HG03159 (cell line): ENCODE results near the gene ATXN1.

Source experiments
- ATAC-seq: cut with Tn5 transposase; IDR thresholded peaks from one replicate; pipeline ENCODE4 v1.9.1; 2021; ENCODE audit warnings: mild to moderate bottlenecking, moderate library complexity; ENCODE audit not compliant: unreplicated experiment

ATXN1 gene

DNA sequence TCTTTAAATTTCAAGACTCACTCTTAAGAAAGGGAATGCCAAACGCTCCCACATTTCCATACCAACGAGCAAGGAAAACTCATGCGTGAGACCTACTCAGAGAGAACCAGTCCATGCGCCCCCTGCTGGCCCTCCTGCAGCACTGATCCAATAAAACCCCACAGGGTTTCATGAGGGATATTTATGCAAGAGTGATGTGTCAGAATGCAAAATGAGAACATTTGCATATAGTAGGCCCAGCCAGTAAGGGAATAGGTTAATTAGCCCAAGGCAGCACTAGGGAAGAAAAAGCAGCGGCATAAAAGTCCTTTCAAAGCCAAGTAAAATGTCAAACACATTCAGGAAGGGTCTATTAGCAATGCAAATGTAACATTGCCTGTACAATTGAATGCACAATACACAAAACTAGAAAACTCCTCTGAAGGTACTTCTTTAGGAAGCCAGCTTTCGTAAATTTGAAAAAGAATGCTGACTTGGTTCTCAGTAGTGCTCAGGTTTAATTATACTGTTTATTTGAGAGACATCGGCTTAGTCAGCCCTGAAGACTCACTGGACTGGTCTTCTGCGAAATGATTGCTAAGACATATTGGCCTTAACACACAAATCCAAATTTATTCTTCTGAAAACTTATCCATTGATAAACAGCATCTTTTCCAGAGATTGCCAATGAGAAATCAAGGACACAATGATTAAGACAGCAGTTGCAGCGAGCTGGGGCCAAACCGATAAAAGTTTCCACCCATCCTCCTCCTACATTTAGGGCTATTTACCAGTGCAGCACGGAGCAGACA is 429.7 kb downstream of the ATXN1 start:
- no peak for ATAC-seq

DNA sequence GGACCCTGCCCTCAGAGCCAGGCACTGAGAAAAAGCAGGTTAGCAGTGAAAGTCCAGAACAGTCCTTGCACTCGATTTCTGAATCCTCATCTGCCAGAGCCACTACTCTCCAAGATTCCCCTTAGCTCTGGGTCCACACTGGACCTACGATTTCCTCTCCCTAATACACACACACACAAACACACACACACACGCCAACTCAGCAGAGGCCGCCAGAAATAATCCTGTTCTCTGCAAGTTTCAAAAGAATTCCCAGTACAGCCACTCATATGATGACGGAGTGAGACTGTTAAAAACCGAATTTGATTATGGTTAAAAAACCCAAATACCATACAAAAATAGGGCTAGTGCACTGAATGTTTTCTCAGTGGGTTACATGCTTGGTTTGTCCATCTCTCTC is 432.0 kb downstream of the ATXN1 start:
- no peak for ATAC-seq

DNA sequence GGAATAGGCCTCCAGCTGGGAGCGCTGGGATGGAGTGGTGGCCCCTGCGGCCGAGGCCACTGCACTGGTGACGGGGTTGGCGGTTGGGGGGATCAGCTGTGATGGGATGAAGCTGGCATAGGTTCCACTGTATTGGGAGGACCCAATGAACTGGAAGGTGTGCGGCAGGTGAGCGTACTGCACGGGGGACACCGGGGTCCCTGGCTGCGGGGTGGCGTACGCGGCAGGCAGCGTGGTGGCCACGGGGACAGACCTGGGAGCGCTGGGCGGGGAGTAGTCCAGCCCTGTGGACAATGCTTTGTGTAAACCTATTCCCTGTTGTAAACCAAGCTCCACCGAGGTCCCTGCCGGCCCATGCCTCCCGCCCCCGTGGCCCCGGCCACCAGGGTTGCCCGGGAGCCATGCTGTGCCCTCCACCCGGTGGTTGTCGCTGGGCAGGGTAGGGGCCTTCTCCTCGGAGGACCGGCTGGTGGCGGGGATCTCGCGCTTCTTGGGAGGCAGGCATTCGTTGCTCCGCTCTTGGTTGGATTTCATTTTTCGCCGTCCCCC is 433.4 kb downstream of the ATXN1 start:
- ATAC-seq = no peak

DNA sequence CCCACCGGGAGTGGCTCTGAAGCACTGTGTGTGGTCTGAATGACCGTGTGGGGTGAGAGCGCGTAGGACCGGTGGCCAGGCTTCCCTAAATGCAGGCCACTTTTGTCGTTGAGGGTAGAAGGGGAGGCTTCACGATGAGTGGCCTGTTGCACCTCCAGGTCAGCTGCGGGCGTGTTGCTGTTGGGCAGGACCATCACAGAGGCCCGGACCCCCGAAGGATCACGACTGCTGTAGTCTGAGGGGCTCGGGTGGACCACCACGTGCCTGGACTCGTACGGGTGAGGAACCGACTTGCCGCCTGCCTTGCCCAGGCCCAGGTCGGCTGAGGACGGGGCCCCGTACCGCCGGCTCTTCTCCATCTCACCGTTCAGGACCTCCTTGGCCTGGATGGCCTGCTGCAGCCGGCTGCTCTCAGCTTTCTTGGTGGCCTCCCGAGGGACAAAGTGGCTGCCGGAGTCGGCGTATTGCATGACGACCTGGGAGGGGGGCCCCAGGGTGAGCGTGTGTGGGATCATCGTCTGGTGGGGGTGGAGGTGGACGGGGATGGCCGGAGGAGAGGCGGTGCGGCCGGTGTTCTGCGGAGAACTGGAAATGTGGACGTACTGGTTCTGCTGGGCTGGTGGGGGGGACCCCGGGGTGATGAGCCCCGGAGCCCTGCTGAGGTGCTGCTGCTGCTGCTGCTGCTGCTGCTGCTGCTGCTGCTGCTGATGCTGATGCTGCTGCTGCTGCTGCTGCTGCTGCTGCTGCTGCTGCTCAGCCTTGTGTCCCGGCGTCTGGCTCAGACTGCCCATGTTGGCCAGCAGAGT is 434.1 kb downstream of the ATXN1 start:
- no peak for ATAC-seq

DNA sequence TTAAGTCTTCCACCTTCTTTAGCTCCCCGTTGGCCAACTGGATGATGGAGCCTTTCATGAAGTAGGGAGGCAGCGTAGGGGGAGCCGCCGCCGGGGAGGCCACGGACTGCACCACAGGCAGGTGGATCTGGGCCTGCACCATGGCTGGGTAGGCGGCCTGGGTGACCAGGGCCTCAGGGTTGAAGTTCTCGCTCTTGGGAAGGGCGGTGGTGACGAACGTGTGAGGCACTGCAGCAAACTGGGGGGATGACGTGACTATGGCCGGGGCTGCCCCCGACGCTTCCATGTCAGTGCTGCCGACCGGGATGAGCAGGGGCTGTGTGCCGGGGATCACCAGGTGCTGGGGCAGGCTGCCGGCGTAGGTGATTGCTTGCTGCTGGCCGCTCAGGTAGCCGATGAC is 434.7 kb downstream of the ATXN1 start:
- ATAC-seq = no peak

DNA sequence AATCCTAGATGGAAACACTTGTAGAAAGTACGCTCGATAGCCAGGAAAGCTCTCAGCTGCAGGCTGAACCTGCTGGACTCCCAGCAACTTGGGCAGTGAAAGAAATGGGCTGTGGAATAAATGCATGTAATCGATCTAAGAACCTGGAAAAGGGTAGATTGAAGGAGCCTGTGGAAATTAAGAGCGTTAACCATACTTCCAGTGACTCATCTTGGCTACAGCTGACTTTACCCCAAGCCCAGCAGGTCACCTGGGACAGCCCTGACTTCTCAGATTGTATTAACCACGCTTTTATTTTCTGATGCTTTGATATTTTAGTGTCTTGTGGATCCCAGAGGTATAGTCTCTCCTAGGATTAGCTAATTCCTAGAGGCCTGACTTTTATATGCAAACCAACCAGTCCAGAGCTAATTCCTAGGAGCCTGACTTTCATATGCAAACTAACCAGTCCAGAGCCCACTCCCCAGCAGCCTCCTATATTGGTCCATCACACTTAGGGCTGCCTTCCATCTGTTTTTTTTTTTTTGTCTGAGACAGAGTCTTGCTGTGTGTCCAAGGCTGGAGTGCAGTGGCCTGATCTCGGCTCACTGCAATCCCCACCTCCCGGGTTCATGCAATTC is 436.5 kb downstream of the ATXN1 start:
- ATAC-seq = no peak

DNA sequence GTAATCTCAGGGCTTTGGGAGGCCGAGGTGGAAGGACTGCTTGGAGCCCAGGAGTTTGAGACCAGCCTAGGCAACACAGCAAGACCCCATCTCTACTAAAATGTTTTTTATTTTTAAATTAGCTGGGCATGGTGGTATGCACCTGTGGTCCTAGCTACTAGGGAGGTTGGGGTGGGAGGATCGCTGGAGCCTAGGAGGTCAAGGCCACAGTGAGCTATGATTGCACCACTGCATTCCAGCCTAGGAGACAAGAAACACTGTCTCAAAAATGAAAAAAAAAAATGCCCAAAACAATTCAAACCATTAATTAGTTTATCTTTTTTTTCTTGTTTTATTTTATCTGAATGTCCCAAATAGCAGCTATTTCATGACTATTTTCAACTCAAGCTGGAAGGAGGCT is 437.1 kb downstream of the ATXN1 start:
- no peak for ATAC-seq

DNA sequence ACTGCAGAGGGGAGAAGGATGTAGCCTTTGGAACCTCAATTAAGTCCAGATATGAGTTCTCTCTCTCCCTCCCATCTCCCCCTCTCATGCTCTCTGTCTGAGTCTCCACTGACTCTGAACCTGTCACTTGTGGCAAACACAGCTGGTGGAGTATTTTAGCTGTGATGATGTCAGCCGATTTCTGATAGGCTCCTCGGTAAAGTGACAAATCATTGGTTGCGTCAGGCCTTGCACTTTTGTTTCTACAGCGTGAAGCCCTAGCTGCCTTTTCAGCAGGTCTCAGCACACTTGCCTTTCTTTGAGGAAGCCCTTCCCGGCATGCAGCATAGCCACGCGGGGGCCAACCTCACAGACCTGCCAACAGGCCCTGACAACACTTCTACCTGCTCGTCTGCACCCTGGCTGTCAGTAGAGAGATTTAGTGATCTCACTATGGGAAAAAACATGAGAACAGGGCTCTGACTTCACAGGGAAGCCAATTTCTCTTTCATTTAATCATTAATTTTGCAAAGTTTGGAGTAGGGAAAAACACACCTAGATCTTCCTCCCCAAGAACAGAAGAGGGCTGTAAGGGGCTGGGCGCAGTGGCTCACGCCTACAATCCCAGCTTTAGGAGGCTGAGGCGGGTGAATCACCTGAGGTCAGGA is 438.5 kb downstream of the ATXN1 start:
- ATAC-seq = peak; percentile 86

DNA sequence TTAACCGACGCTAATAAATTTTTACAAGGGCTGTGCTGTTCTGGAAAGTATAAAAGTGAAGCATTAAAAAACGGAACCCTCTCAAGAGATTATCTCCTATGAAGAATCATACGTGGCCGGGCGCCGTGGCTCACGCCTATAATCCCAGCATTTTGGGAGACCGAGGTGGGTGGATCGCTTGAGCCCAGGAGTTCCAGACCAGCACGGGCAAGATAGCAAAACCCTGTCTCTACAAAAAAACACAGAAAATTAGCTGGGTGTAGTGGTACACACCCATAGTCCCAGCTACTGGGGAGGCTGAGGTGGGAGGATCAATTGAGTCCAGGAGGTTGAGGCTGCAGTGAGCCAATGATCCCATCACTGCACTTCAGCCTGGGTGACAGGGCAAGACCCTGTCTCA is 439.4 kb downstream of the ATXN1 start:
- ATAC-seq = no peak

DNA sequence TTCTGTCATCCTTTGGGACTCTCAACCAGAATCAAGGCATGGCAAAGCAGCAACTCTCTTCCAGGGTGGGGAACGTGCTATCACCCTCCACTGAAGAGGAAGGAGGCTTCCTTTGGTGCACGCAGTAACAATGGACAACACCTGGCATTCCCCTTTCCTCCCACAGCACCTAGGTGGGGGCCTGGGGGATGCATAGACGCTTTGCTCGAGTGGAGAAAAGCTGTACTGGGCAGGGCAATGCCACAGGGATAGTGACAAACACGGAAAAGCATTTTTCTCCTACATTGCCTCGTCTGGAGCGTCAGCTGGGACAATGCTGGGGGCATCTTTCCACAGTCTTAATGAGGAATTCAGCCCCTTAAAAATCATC is 439.9 kb downstream of the ATXN1 start:
- no peak for ATAC-seq

DNA sequence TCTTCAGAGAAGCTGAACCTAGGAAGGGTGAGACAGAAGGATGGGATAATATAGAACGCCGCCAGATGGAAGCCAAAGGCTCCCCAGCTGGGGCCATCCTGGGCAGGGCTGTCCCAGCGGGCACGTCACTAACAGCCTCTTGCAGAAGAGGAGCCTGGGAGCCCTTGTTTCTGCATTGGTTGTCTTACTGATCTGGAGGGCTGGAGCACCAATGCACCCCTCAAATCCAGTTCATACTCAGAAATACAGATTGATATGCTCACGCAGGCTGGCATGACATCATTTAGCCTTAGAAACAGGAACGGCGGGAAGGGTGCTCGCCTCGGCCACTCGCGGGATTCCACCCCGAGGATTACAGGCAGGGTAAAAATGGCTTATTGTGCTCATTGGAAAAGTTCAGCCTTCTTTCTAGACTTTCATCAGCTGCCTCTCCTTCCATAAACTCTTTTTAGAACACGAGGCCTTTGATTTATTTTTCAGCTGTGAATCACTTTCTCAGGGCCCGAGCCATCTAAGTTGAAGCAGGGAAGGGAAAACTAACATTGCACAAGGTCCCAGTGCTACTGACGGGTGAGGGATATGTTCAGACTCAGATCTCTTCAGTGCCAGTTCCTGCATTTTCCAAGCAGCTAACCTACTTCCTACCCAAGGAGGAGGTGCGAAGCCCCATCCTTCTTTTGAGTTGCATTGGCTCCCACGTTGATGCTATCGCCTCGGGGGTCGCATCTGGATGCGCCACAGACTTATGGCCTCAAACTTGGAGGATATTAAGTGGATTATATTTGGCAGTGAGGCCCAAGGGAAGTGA is 440.5 kb downstream of the ATXN1 start:
- no peak for ATAC-seq

DNA sequence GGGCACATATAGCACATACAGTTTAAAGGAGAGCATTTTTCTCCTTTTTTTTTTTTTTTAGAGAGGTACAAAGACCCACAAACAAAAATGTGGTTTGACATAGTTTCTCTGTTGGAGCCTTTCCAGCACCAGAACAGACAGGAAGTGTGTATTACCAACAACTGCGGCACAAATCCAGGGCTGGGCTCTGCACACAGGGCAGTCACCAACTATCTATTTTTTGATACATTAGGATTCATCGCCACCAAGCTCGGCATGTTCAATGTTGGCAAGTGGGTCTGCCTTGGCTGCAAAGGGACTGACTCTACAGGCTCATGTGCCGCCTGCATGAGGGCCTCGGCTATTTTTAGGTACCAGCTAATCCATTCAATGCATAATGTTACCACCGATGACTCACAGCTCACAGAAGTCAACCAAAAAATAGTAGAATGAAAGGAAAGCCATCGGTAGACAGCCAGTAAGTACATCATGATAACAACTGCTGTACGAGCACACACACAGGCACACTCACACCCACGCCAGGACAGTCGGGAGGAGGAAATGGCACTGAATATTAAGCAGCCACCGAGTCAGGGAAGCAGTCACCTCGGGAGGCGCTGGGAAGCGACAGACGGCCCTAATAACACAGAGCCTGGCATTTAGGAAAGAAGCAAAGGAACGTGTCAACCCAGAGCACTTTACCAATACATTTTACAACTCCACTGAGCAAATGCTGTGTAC is 441.3 kb downstream of the ATXN1 start:
- ATAC-seq = peak; percentile 58

DNA sequence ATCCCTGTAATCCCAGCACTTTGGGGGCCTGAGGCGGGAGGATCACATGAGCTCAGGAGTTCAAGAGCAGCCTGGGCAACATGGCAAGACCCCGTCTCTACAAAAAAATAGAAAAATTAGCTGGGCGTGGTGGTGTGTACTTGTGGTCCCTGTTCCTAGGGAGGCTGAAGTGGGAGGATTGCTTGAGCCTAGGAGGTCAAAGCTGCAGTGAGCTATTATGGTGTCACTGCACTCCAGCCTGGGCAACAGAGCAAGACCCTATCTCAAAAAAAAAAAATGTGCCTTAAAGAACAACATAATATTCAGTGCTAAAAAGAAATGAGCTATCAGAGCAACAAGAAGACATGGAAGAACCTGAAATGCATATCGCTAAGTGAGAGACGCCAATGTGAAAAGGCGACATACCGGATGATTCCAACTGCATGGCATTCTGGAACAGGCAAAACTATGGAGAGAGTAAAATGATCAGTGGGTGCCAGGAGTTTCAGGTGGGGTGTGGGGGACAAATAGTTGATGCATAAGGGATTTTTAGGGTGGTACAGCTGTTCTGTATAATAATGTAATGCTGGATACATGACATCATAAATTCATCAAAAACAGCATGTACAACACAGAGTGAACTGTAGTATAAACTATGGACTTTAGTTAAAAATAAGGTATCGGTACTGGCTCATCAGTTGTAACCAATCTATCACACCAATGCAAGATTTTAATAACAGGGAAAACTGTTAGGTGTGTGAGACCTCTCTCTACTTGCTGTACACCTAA is 442.1 kb downstream of the ATXN1 start:
- no peak for ATAC-seq

DNA sequence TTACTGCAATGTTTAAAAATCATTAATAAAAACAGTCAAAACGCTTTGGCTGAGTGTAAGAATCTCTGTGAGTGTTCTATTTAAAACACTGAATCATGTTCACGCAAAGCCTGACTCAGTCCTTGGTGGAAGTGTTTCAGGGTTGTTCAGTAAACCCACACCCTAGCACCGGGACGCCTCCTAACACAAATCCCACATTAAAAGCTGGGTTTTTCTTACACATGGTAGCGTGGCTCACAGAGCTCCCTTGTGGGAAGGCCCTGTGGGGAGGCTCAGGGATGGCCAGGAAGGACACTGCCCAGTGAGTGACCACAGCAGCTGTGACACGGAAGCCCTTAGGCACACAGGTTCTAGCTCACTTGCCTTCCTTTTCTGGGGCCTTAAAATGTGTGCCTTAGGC is 442.7 kb downstream of the ATXN1 start:
- no peak for ATAC-seq

DNA sequence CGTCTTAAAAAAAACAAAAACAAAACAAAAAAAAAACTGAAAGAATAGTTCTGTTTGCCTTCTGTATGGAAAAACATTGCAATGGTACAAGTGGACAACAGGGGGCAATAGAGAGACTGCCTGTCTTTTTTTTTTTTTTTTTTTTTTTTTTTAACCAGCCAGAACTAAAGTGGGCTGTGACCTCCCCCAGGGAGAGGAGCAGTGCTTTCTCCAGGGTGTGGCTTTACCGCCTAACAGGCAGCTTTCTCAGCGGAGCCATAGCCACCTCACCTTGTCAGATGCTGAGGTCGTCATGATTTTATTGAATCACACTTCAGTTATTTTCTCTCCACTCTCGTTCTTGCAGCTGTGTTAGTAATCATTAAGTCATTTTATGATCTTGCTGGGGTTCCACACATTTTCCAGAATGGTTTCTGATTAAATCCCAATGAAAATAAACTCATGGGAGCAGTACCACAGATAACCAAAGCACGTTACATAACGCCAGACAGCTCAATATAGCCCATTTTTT is 444.5 kb downstream of the ATXN1 start:
- ATAC-seq = no peak

DNA sequence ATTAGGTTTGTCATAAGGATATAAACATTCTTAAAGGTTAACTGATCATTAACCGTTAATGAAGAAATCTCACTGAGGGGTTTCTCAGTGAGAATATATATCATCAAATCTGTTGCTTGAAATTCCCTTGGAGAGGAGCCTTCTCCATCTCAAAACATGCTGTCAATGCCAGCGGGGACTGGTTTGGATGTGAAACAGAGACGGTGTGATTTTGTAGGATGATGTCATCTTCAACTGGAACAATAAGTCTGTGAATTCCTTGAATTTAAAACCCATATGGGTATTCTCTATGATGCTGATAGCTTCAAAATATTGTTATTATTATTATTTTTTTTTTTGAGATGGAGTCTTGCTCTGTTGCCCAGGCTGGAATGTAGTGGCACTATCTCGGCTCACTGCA is 447.0 kb downstream of the ATXN1 start:
- ATAC-seq = no peak

DNA sequence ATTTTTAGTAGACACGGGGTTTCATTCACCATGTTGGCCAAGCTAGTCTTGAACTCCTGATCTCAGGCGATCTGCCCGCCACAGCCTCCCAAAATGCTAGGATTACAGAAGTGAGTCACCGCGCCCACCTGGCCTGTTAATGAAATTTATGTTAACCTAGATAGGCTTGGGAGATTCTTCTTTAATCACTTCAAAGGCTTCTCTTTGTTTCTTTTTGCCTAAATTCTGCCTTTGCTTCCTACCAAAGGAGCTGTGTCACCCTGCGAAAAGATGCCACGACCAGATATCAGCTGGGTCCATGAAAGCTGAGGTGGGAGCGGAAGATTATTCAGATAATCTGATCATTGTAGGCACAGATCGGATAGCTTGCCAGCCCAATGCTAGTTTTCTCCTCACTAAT is 447.5 kb downstream of the ATXN1 start:
- no peak for ATAC-seq

DNA sequence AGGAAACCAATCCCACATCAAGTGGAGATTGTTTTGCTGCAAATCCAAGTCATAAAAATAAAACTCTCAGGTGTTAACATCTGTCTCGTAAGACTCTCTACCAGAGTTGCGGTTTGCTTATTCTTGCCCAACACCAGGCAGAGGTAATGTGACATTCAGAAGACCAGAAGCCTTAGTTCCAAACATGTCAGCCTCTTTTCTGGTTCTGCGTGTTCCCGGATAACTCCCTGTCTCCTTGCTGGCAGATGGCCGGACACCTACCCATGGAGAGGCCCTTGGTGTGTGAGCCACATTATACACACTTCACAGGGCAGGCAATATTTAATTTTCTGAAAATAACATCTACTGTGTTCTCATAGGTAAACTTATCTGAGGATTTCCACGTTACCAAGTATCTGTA is 449.5 kb downstream of the ATXN1 start:
- no peak for ATAC-seq

DNA sequence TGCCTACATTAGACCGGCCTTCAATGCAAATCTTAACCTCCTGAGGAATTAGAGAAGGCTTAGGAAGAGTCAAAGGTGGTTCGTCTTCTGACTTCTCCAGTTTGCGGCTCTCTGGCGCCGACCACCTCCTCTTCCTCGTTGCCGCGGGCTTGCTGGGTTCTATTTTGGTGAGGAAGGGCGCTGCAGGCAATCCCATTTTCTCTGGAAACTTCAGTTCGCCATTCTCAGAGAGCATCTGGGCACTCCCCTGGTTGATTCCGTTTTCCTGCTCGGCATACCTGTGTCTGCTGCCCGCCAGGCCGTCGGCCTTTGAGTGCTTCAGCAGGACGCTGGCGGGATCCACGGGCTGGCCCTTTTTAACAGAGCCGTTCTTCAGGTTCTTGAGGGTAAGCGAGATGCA is 454.9 kb downstream of the ATXN1 start:
- ATAC-seq = no peak
